ENCODE data around the gene SMCO2. TPM values are rescaled to one million over a fixed set of nuclear protein-coding genes. Genes with fewer than 3 reads are reported as not detected.

The SMCO2 gene
- total and polyA plus RNA-seq, 9 donors, result not detected

DNA sequence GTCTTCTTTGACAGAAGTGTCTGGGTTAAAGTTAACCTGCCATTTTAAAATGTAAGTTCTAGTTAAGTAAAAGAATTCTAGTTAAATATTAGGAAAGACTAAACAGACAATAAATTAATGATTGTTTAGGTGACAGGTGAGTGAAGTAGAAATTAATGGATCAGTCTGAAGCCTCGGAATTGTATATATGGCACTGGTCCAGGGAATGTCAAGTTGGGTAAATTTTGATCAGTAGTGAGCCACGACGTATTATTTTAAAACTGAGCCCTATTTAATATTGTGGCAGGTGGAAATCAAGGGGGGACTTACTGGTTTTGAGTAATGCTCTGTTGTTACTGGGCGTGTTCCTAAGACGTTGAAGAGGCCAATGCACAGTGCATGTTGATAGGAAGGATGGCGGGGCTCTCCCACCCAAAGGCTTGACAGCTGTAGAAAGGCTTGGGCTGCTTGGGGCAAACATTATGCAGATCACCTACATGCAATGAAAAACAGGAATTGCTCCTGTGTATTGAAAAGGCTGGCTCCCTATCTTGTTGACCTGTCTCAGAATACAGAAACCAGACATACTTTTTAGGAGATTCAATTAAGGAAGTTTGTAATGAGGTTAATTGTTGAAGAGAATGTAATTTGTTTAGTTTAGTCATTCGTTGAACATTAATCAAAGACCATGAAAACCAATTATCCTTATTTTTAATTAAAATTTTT, 71.6 kb downstream of the SMCO2 start:
- TF ChIP-seq, protein P1, sequence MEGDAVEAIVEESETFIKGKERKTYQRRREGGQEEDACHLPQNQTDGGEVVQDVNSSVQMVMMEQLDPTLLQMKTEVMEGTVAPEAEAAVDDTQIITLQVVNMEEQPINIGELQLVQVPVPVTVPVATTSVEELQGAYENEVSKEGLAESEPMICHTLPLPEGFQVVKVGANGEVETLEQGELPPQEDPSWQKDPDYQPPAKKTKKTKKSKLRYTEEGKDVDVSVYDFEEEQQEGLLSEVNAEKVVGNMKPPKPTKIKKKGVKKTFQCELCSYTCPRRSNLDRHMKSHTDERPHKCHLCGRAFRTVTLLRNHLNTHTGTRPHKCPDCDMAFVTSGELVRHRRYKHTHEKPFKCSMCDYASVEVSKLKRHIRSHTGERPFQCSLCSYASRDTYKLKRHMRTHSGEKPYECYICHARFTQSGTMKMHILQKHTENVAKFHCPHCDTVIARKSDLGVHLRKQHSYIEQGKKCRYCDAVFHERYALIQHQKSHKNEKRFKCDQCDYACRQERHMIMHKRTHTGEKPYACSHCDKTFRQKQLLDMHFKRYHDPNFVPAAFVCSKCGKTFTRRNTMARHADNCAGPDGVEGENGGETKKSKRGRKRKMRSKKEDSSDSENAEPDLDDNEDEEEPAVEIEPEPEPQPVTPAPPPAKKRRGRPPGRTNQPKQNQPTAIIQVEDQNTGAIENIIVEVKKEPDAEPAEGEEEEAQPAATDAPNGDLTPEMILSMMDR (IDR thresholded peaks at IDR 0.05), result no peak
- no peak for TF ChIP-seq EP300 (IDR thresholded peaks at IDR 0.05)
- TF ChIP-seq POLR2A (IDR thresholded peaks at IDR 0.05), result no peak

GRCh38 chr12:27521066-27521465, 74.5 kb downstream of the SMCO2 start:
- DNase-seq, result peak; percentile 68 to 72 (median 70)
- no peak for TF ChIP-seq POLR2A (IDR thresholded peaks at IDR 0.05)
- TF ChIP-seq, protein P1 (IDR thresholded peaks at IDR 0.05), result no peak
- TF ChIP-seq EP300 (IDR thresholded peaks at IDR 0.05), result no peak
- WGBS, 3 donors, result 3 to 7% (median 3%) methylated on average over 4 of the region's 4 CpGs
- H3K27me3 ChIP-seq, result no peaks in the 10 kb centered on the region
- no peaks in the 10 kb centered on the region for H3K9me3 ChIP-seq
- intact Hi-C loops (cut with DNase I), result loop anchor here in 3 of 4 donors (10.0 kb wide), 3 partner anchors 56 to 104 kb away; no protein-coding TSS in a partner anchor
- no peak overlapping the region for H3K4me3 ChIP-seq
- H3K4me1 ChIP-seq (ENCODE audit: insufficient read depth), result peaks cover 15% of the 10 kb centered on the region
- H3K27ac ChIP-seq, result peak overlapping the region in 1 of 2 donors; percentile 92
- H3K36me3 ChIP-seq, result no peaks in the 10 kb centered on the region

More for the DNA sequence above, 71.6 kb downstream of the SMCO2 start:
- DNase-seq, result no peak
- intact Hi-C loops (cut with DNase I), result no loop called here
- no peaks in the 10 kb centered on the region for H3K9me3 ChIP-seq
- peaks cover 13% of the 10 kb centered on the region for H3K4me1 ChIP-seq (ENCODE audit: insufficient read depth)
- no peak overlapping the region for H3K4me3 ChIP-seq
- no peaks in the 10 kb centered on the region for H3K36me3 ChIP-seq
- H3K27ac ChIP-seq, result no peak overlapping the region
- no peaks in the 10 kb centered on the region for H3K27me3 ChIP-seq
- WGBS, 3 donors, result 79 to 85% (median 82%) methylated on average over 7 of the region's 7 CpGs

DNA sequence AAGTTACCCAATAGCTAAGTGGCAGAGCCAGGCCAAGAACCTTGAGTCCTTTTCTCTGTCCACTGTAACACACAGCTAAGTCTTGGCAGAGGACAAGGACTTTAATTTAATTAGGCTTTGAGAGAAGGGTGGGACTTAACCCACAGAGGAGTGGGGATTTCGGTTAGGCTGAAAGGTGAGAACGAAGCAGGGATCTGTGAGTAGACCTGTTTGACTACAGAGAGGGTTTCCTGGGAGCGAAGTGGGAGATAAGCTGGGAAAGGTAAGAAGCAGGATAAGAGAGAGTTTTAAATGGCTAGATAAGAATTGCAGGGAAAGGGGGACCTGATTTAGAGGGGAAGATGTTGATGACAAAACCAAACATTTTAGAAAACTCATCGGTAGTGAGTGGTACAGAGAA, 75.4 kb downstream of the SMCO2 start:
- peak overlapping the region in 1 of 2 donors; percentile 92 for H3K27ac ChIP-seq
- no peak for TF ChIP-seq EP300 (IDR thresholded peaks at IDR 0.05)
- TF ChIP-seq, protein P1 (IDR thresholded peaks at IDR 0.05), result no peak

DNA sequence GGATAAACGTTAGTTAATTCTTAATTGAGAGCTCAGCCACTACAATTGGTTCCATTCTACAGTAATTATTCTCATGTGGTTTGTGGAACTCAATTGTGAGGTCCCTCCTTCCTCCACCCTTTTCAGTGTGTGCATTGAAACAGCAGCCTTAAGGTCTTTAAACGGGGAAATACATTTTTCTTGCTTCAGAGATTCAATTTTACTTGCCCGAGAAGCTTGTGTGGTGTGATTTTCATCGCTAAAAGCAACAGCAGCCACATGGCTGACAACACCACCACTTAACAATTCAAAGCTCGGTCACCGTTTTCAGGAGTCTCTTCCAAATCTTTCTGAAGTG, 76.7 kb downstream of the SMCO2 start:
- H3K36me3 ChIP-seq, result no peaks in the 10 kb centered on the region
- 1 to 2% (median 2%) methylated on average over 6 of the region's 6 CpGs for WGBS, 3 donors
- no peaks in the 10 kb centered on the region for H3K9me3 ChIP-seq
- peaks cover 21% of the 10 kb centered on the region for H3K4me1 ChIP-seq (ENCODE audit: insufficient read depth)
- TF ChIP-seq EP300 (IDR thresholded peaks at IDR 0.05), result no peak
- TF ChIP-seq, protein P1 (IDR thresholded peaks at IDR 0.05), result no peak
- H3K27ac ChIP-seq, result peak overlapping the region; percentile 47 to 92
- peak overlapping the region; percentile 82 for H3K4me3 ChIP-seq
- H3K27me3 ChIP-seq, result no peaks in the 10 kb centered on the region
- DNase-seq, result no peak
- intact Hi-C loops (cut with DNase I), result loop anchor here in 3 of 4 donors (10.0 kb wide), 3 partner anchors 58 to 102 kb away; no protein-coding TSS in a partner anchor

More for the DNA sequence above, 75.4 kb downstream of the SMCO2 start:
- H3K4me1 ChIP-seq (ENCODE audit: insufficient read depth), result peaks cover 17% of the 10 kb centered on the region
- H3K9me3 ChIP-seq, result no peaks in the 10 kb centered on the region
- DNase-seq, result no peak
- intact Hi-C loops (cut with DNase I), result loop anchor here in 3 of 4 donors (10.0 kb wide), 3 partner anchors 57 to 103 kb away; no protein-coding TSS in a partner anchor
- 94 to 95% (median 94%) methylated on average over 4 of the region's 4 CpGs for WGBS, 3 donors
- H3K36me3 ChIP-seq, result no peaks in the 10 kb centered on the region
- no peak overlapping the region for H3K4me3 ChIP-seq
- H3K27me3 ChIP-seq, result no peaks in the 10 kb centered on the region
